Endometrial microvascular endothelial cells (primary cell): ENCODE results near the gene EPHB2. TPM values are rescaled to one million over a fixed set of nuclear protein-coding genes. Genes with fewer than 3 reads are reported as not detected.

Experiments
- in situ Hi-C: cut with HindIII; loops from 2 replicates; pipeline ENCODE4 v1.10.0; 2017; ENCODE audit warnings: low sequenced_read_pairs, low pct_unique_long_range_greater_than_20kb; ENCODE audit errors: inconsistent ontology term
- total RNA-seq: library from RNA; depleted of rRNA; stranded (reverse); fragments of >200 nt; gene quantifications from one replicate; pipeline ENCODE4 v1.2.3, GENCODE V29; 2015; ENCODE audit errors: inconsistent ontology term

The EPHB2 gene
- total RNA-seq, 1 donor from 2014 or later: 84.5 TPM

- in situ Hi-C loops: loop anchor here (25.0 kb wide), 1 partner anchor 166 kb away; the partner anchor contains the start of gene EPHB2
Measured at GRCh38 chr1:22877980-22878379, 167.3 kb downstream of the EPHB2 start.

- in situ Hi-C loops: loop anchor here (25.0 kb wide), 1 partner anchor 166 kb away; the partner anchor contains the start of gene EPHB2
Measured at GRCh38 chr1:22878626-22879025, 168.0 kb downstream of the EPHB2 start.

- in situ Hi-C loops: loop anchor here (25.0 kb wide), 1 partner anchor 167 kb away; the partner anchor contains the start of gene EPHB2
Measured at GRCh38 chr1:22879445-22879844, 168.8 kb downstream of the EPHB2 start.

GRCh38 chr1:22880174-22880601 lies 169.5 kb downstream of the EPHB2 start:
- in situ Hi-C loops: loop anchor here (25.0 kb wide), 1 partner anchor 168 kb away; the partner anchor contains the start of gene EPHB2

GRCh38 chr1:22883406-22883805 lies 172.8 kb downstream of the EPHB2 start:
- in situ Hi-C loops: loop anchor here (25.0 kb wide), 1 partner anchor 171 kb away; the partner anchor contains the start of gene EPHB2

GRCh38 chr1:22884806-22885530 lies 174.3 kb downstream of the EPHB2 start:
- in situ Hi-C loops: loop anchor here (25.0 kb wide), 1 partner anchor 173 kb away; the partner anchor contains the start of gene EPHB2

GRCh38 chr1:22886211-22886610 lies 175.6 kb downstream of the EPHB2 start:
- in situ Hi-C loops: loop anchor here (25.0 kb wide), 1 partner anchor 174 kb away; the partner anchor contains the start of gene EPHB2

GRCh38 chr1:22887491-22887890 lies 176.9 kb downstream of the EPHB2 start:
- in situ Hi-C loops: loop anchor here (25.0 kb wide), 1 partner anchor 175 kb away; the partner anchor contains the start of gene EPHB2

GRCh38 chr1:22888320-22889075 lies 177.9 kb downstream of the EPHB2 start:
- in situ Hi-C loops: loop anchor here (25.0 kb wide), 1 partner anchor 176 kb away; the partner anchor contains the start of gene EPHB2

- in situ Hi-C loops: loop anchor here (25.0 kb wide), 1 partner anchor 177 kb away; the partner anchor contains the start of gene EPHB2
Measured at GRCh38 chr1:22889213-22889827, 178.7 kb downstream of the EPHB2 start.

- in situ Hi-C loops: loop anchor here (25.0 kb wide), 1 partner anchor 180 kb away; the partner anchor contains the start of gene EPHB2
Measured at GRCh38 chr1:22892789-22893188, 182.2 kb downstream of the EPHB2 start.

GRCh38 chr1:22893292-22893691 lies 182.7 kb downstream of the EPHB2 start:
- in situ Hi-C loops: loop anchor here (25.0 kb wide), 1 partner anchor 181 kb away; the partner anchor contains the start of gene EPHB2

GRCh38 chr1:22895357-22895756 lies 184.7 kb downstream of the EPHB2 start:
- in situ Hi-C loops: loop anchor here (25.0 kb wide), 1 partner anchor 183 kb away; the partner anchor contains the start of gene EPHB2

- in situ Hi-C loops: loop anchor here (25.0 kb wide), 1 partner anchor 184 kb away; the partner anchor contains the start of gene EPHB2
Measured at GRCh38 chr1:22896184-22896583, 185.5 kb downstream of the EPHB2 start.

GRCh38 chr1:22900451-22900850 lies 189.8 kb downstream of the EPHB2 start:
- in situ Hi-C loops: no loop called here

GRCh38 chr1:22903113-22903512 lies 192.5 kb downstream of the EPHB2 start:
- in situ Hi-C loops: no loop called here

GRCh38 chr1:22906968-22907367 lies 196.3 kb downstream of the EPHB2 start:
- in situ Hi-C loops: no loop called here

- in situ Hi-C loops: no loop called here
Measured at GRCh38 chr1:22907528-22907927, 196.9 kb downstream of the EPHB2 start.
